Head of caudate nucleus (tissue), 42 donors: Measurements from ENCODE around the gene ATP11C.
"Not testable (repeated sequence)": the region's sequence is repeated elsewhere in the genome, so short reads cannot be mapped to it uniquely, and the experiment has no call there.

ENCODE experiments used
- DNase-seq, 42 donors: peaks; one replicate each; pipeline versions ENCODE4 v3.0.0 to v3.0.0-alpha.2; 2020 to 2021; ENCODE audit warnings: mixed read lengths in 7 of 42
- intact Hi-C: fragments of 100-400 bp; cut with DNase I; formaldehyde crosslinking; loops from one replicate; pipeline ENCODE4 v1.15.0; 2022

Gene ATP11C

DNA sequence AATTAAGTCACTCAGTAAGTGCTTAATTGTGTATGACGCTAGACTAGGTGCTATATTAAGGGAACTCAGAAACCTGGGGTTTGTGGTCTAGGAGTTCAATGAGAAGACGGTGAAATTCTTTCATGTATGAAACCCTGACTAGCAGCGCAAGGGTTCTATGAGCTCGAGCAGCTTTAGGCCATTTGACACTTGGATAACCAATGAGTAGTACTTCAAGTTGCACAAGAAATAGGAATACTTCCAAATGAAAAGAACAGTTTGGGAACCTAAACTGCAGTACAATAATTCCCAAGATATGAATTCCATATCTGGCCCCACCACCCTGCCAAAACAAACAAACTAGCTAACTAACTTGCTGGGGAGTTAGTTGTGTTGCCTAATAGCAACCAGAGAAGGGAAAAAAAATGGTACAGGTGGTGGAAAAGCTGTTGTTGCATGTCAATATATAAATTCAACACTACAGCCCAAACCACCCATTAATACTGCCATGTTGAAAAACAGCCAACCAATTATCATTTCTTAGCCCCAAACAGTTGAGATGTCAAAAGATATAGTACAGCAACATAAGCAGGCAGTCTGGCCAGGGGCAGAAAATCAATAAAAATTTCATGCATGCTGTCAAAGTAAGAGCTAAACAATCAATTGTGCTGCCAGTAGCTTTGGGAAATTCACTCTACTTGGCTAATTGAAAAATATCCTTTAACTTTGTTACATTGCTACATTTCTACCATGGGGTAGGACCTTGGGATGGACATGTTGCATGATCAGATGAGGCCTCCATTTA, 170.3 kb downstream of the ATP11C start:
- DNase-seq: no peak
- intact Hi-C loops: no loop called here

DNA sequence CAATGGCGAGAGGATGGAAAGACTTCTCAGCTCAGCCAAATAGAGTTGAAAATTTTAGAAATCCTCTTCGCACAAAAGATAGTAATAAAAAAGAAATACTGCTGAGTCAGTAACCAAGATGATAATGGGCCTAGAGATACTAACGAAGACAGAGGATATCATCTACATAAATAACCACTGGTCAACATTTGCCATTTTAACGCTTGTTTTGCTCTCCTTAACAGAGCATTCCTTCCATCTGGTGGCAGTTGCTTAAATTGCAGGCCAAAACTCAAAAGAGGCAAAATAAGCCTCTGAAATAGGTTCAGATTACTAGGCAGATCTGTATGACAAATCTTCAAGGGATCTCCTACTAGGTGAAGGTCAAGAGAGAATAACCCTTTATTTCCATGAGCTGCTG, 173.2 kb downstream of the ATP11C start:
- intact Hi-C loops: no loop called here
- DNase-seq: peak in 2 of 42 donors; percentile 1 to 8

DNA sequence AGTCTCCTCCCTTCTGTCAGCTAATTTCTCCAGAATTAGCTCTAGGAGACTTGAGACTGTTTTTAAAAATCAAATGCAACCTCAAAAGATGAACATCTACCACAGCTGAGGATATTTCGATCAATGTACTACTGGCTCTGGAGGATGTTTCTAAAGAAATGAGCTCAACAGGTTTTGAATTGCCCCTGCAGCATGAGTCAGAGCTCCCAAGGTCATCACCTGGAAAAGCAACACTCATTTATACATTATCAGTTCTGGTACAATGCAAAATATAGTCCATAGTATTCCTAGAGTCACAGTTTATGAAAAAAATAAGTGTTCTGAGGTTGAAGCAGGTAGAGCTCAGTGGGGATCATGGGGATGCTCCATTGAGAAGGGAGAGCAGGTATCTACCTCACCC, 174.0 kb downstream of the ATP11C start:
- intact Hi-C loops: no loop called here
- no peak for DNase-seq

DNA sequence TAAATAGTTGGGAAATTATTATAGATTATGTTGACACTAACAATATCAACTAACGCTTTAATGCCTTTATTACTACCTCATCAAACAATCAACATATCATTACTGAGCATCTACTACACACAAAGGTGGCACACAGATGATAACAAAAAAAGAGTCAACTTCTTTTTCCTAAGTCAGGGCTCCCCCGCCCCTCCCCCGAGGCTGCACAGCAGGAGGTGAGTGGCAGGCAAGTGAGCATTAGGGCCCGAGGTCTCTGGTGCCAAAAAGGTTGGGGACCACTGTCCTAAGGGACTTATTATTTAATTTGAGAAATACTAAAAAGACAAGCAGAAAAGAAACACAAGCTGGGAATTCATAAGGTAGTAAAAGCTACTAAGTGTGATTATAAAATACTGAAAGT, 174.6 kb downstream of the ATP11C start:
- DNase-seq: no peak
- intact Hi-C loops: no loop called here

DNA sequence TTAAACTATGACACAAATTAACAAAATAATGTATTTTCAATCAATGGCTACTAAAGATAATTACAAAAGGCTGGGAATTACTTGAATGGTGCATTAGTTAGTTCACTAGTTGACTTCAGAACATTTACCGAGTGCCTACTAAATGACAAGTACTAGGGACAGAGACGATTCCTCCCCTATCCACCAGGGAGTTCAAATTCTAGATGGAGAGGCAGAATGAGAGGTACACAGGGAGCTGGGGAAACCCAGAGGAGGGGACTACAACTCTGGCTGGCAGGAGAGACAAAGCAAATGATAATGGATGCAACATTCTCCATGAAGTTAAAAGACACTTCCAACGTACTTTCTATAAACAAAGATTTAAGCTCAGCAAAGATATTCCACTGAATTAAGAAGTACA, 181.8 kb downstream of the ATP11C start:
- DNase-seq: no peak
- intact Hi-C loops: no loop called here

DNA sequence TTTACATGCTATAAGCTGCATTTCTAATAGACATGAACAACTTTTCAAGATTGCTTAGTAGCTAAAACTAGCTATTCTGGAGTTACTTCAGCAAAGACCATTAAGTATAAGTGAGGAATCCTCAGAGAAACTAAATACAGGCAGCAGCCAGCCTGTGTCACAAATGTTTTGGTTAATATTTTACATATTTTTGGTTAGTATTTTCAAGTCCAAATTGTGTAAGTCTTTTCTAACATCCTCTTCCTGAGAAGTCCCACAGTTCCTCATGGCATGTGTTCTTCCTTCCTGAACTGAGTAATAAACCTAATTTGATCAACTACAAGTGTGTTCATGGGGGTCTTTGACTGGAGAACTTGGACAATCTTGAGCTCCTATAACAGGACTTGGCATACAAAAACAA, 182.5 kb downstream of the ATP11C start:
- intact Hi-C loops: no loop called here
- no peak for DNase-seq

DNA sequence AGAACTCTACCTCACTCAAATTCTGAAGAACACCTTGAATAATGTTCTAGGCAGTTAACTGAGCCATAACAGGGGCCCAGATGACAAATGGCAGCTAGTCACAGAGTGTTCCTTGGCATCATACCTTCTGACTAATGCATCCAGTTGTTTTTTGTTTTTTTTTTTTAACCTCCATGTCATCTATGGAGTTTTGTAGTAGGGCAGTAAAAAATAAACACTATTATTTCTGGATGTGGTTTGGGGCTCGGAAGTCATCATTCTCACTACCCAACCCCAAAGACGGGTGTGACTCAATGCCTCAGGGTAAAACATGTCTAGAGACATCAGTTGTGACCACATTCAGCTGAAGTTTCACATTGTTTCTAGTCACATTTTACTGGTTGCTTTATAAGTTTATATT, 193.7 kb downstream of the ATP11C start:
- no peak for DNase-seq
- intact Hi-C loops: no loop called here

DNA sequence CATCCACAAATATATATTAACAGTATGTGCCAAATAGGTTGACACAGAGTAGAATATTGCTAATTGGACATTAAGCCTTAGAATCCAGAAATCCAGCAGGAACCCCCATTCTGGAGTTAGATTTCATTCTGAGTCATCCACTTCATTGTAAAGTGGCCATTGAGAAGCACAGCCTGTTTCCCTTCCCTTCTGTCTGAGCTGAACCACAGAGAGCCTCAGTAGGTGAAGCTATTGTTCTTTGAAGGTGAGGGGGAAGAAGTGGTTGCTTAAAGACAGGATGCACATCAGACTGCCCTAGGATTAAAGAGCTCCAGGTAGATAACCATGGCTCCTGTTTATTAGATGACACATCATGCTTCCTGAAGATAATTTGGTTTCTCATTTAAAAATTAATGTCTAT, 194.3 kb downstream of the ATP11C start:
- intact Hi-C loops: no loop called here
- DNase-seq: no peak

DNA sequence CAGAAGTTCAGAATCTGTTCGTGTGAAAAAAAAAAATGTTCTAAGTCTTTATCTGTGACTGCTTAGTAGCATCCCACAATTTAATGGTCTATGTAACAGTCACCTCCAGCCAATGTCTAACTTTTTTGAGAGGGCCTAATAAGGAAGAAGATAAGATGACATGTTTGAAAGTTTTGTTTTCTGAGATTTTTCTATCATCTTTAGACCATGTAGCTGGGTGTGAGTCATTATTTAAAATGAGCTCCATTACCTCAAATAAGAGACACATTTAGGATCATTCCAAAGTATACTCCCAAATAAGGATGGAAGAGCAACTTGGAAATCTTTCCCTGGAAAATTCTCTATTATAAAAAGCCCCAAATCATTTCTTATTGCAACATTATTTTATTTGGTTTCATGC, 196.7 kb downstream of the ATP11C start:
- intact Hi-C loops: no loop called here
- no peak for DNase-seq

DNA sequence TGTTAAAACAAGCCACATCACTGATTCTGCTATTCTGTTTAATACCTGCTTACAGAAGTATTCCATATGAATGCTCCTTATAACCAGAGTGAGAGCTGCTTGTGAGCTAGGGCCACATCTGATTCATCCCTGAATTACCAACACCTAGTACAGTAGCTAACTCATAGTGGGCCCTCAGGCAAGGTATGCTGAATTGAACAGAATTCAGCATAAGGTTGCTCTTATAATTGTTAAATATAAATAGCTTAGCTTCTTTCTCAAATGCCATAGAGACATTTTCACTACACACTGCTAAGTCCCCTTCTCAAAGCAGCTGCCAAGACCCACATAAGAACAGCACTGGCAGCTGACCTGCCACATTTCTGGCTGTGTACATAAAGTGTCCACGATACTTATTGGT, 197.9 kb downstream of the ATP11C start:
- DNase-seq: no peak
- intact Hi-C loops: no loop called here

DNA sequence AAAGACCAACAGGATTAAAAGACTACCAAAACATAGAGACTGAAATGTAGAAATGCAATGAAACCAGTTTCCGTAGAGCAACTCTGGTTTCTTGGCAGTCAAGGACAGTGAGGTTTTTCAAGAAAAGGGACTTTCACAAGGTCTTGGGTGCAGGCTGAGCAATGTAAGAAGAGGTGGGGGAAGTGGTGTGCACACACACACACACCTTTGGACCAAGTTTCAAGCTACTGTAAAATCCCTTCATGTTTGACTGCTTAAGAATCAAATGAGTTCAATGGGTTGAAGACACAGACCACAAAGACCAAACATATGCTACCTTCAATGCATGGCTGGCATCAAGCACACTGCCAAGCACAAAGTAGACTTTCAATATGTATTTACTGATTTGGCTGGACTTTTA, 207.1 kb downstream of the ATP11C start:
- intact Hi-C loops: no loop called here

DNA sequence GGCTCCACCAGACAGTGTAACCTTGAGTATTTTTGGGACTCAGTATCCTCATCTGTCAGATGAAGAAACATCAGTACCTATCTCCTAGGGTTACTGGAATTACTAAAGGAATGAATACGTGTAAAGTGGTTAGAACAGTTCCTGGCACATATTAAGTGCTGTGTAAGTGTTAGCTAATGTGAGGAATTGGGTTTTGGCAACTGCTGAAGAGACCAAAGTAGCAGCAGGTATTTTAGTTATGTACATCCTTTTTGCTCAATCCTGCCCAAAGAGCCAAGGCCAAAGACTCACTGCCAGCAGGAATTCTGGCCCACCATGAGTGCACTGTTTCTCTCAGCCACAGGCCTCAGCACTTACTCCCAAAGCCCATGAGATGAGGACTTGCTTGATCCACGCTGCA, 208.2 kb downstream of the ATP11C start:
- intact Hi-C loops: no loop called here
- DNase-seq: no peak

More for the DNA sequence above, 207.1 kb downstream of the ATP11C start:
- DNase-seq: no peak

DNA sequence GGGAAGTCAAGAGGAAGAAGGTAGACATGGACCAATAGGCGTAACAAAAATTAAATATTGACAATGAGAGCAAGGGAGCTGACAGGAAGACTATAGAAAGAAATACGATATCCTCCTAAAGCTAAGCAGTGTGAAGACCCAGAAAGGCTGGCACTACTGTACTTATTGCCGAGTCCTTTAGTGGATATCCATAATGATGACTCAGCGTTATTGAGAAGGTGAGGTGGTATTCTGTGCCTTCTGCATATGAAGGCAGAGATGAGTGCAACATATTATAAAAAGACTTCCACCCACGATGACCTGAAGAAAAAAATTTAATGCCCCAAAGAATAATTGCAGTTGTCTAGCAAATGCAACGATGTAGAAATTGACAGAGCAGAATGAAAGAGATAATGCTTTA, 211.9 kb downstream of the ATP11C start:
- intact Hi-C loops: no loop called here
- DNase-seq: no peak

DNA sequence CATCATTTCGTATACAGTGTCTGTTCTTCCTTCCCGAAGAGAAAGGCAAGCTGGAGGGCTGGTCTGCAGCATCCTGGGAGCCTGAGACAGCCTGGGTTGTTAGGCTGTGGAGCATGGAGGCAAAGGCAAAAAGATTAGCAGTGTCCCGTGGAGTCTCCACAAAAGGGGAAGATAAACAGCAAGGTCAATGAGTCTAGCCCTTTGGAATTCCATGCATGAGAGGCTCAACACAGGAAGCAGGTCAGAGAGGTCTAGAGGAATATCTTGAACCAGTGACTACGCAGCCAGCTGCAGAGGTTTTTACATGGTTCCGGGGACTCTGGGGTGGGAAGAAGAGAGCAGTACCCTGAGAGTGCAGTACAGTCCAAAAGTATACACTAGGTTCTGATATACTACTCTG, 212.7 kb downstream of the ATP11C start:
- no peak for DNase-seq
- intact Hi-C loops: no loop called here

DNA sequence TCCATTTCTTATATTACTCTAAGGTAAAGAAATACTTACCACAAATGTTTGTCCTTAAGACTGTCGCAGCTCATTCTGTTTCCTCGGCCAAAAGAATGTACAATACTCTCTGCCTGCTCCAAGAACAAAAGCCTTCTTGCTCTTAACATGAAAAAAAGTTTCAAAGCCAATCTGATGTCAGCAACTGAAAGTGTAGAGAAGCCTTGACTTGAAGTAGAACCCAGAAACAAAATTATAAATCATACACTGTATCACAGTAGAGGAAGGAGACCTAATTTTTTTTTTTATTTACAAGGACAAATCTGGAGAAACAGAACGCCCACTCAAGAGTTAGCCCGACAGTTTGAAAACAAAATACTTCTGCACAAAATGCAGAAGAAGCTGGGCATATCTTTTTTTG, 224.8 kb downstream of the ATP11C start, which contains the start of gene MCF2:
TSS of gene MCF2 (minus strand) at position 101 of the 400 bp plus-strand sequence. CDS start 56,423 bp downstream, outside the sequence.
- DNase-seq: no peak
- intact Hi-C loops: no loop called here

DNA sequence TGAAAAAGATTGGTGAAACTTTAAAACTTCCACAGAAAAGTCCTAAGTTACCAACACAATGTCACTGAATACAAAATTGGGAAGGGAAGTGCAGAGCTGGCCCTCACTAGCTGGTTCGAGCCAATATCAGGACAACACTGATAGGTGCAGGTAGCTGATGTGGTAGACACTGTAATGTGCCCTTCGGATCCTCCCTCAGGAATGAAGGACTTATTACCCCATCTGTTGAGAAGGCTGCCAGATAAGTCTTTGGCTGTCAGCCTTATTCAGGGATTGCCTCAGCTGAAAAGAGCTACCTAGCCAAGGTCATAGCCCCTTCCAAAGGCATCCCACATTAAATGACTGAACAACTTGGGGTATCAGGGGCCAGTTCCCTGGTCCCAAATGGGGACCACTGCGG, 230.2 kb downstream of the ATP11C start:
- intact Hi-C loops: no loop called here

DNA sequence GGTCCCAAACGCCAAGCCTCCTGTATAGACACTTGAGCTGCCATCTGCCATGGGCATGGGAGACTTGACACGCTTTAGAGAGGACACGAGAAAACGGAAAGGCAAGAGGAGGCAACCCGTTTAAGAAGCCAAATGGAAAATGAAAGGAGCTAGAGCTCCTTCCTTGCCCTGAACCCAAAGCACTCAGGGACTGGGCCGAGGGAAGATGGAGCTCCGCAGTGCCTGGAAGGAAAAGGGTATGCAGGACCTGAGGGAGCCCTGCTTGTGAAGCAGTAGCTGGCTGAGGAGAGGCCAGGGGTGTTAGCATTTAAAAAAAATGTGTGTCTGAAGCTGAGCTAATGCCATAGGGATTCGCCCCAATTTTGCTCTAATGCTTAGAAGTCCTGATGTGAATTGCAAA, 239.9 kb downstream of the ATP11C start:
- intact Hi-C loops: no loop called here
- no peak for DNase-seq

More for the DNA sequence above, 230.2 kb downstream of the ATP11C start:
- no peak for DNase-seq

DNA sequence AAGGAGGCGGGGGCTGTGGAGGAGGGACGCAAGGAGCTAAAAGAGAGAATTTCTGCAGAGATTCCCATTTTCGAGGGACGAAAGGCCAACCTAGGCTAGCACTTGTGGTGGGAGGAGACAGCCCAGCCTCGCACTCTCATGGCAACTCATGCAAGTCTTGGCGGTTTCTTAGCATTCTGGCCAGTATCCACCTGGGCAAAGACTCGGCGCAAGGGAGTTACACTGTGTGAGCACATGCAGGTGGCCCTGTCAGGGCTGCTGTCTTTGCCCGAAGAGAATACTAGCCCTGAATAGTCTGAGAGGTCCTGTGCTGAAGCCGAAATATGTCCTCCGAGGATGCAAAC, 240.4 kb downstream of the ATP11C start:
- DNase-seq: no peak
- intact Hi-C loops: no loop called here

DNA sequence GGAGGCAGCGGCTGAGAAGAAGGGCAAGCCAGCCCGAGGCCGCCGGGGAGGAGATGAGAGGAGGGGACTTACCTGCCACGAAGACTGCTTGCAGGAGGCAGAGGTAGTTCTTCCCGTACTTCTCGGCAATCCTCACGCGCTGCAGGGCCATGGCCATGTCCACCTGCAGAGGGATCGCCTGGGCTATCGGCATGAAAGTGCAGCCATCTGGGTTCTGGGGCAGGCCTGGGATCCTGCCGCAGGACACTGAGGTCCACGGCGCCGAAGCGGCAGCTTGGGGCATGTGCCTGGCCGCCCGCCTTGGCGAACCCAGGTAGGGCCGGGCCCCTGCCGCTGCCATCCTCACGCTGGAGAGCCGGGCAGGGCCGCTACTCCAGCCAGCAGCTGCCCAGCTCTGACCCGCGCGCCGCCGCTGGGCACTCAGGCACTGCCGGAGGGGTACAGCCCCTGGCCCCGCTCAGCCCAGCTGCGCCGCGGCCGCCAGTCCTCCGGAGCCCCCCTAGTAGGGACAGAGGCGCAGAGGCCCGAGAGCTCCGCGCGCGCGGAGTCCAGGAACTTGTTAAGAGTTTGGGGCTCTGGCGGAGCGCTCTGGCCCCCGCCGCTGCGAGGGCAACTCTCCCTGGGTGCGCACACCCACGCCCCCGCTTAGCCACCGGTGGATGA, 240.9 kb downstream of the ATP11C start:
- DNase-seq: no peak
- intact Hi-C loops: no loop called here

DNA sequence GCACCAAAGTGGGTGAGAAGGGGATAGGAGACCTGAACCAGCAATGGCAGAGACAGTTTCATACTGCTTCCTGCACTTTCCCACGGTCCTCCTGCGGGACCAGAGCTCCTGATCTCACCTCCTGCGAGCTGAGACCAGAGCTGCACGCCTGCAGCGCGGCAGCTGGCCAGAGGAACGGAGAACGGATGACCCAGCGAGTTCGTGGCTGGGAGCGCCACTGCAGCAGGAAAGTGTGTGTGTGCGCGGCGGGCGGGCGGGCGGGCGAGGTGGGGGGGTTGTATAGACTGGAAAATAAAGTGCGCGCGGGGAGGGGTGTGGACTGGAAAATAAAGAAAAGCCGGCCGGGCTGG, 241.4 kb downstream of the ATP11C start:
- intact Hi-C loops: no loop called here
- DNase-seq: no peak

DNA sequence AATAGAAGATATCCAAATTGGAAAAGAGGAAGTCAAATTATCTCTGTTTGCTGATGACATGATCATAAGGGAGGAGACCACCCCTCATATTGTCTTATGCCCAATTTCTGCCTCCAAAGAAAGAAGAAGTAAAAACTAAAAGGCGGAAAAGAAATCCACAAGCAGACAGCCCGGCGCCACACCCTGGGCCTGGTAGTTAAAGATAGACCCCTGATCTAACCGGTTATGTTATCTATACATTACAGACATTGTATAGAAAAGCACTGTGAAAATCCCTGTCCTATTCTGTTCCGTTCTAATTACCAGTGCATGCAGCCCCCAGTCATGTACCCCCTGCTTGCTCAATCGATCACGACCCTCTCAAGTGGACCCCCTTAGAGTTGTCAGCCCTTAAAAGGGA, 247.7 kb downstream of the ATP11C start:
- intact Hi-C loops, DNase-seq: not testable (repeated sequence)
